HCT116 (cell line): Measurements from ENCODE around the gene PBX3. TPM values are rescaled to one million over a fixed set of nuclear protein-coding genes. Genes with fewer than 3 reads are reported as not detected.

Source experiments
- ATAC-seq: fragments of 200-7000 bp; cut with Tn5 transposase; 2 replicates; pipeline ENCODE4 v1.9.1; 2020; ENCODE audit warnings: mild to moderate bottlenecking, moderate library complexity
- BruUV-seq: library from RNA; stranded (reverse); fragments of 400-500 nt; replicated peaks from 2 replicates; lab custom pipeline; 2021; lab: Mats Ljungman, UMichigan
- CTCF ChIA-PET: fragments of 300-600 bp; sonication (Branson Sonifier 250); formaldehyde crosslinking; loops from one replicate; lab custom pipeline; 2021; ENCODE audit warnings: antibody characterized with exemption; lab: Charles Lee
- POLR2A ChIA-PET: fragments of 300-600, 350-600 bp; sonication (Branson Sonifier 250); formaldehyde crosslinking; loops from one replicate; lab custom pipeline; 2021; ENCODE audit warnings: antibody characterized with exemption; lab: Charles Lee
- RAD21 ChIA-PET, 2 experiments: fragments of 300-600 bp; sonication (Branson Sonifier 250); formaldehyde crosslinking; loops; one replicate each; lab custom pipeline; 2023; ENCODE audit warnings: low total read pairs in 2 of 2; ENCODE audit not compliant: uncharacterized antibody in 2 of 2, unreplicated experiment in 2 of 2, low non-redundant PET in 1 of 2; lab: Charles Lee
- DNase-seq: peaks from one replicate; pipeline ENCODE4 v3.0.0-alpha.2; 2010; ENCODE audit warnings: low read depth, low spot score
- H2AFZ ChIP-seq: fragments of 200-600 bp; shearing (Covaris generic), sonication (generic); 2 replicates; pipeline ENCODE4 v1.6.1; 2017; ENCODE audit warnings: low read depth, mixed run types, mixed read lengths, antibody characterized with exemption, low read length; ENCODE audit not compliant: poor library complexity, severe bottlenecking
- H3K27ac ChIP-seq: 2 replicates; pipeline ENCODE4 v1.5.1; 2012; ENCODE audit warnings: low read depth, low read length
- H3K27me3 ChIP-seq: fragments of 200-600 bp; sonication (generic); 2 replicates; pipeline ENCODE4 v1.6.1; 2016; ENCODE audit warnings: mixed run types, low read length, mixed read lengths; ENCODE audit not compliant: insufficient read depth
- H3K36me3 ChIP-seq, 2 experiments: fragments of 200-500 bp in 1 of 2; fragments of 200-600 bp in 1 of 2; sonication (Bioruptor generic) in 1 of 2; sonication (generic) in 1 of 2; 2 replicates each; pipeline versions ENCODE4 v1.5.1 to v1.6.1; 2014 to 2016; ENCODE audit warnings: low read length in 2 of 2, inconsistent platforms in 1 of 2, mixed read lengths in 1 of 2, mixed run types in 1 of 2; ENCODE audit not compliant: insufficient read depth in 2 of 2, control insufficient read depth in 1 of 2
- H3K4me1 ChIP-seq, 2 experiments: fragments of 200-600 bp in 1 of 2; sonication (generic) in 1 of 2; 2 replicates each; pipeline versions ENCODE4 v1.5.1 to v1.6.1; 2012 to 2017; ENCODE audit warnings: low read length in 2 of 2, inconsistent platforms in 1 of 2, mild to moderate bottlenecking in 1 of 2, mixed read lengths in 1 of 2, mixed run types in 1 of 2, moderate library complexity in 1 of 2; ENCODE audit not compliant: insufficient read depth in 2 of 2, control insufficient read depth in 1 of 2
- H3K4me2 ChIP-seq: fragments of 200-600 bp; sonication (generic); 2 replicates; pipeline ENCODE4 v1.6.1; 2017; ENCODE audit warnings: mixed run types, low read length, mixed read lengths
- H3K4me3 ChIP-seq, 2 experiments: fragments of 200-600 bp in 1 of 2; sonication (generic) in 1 of 2; replicated peaks in 1 of 2; 2 replicates each; pipeline ENCODE4 v1.5.1; 2011 to 2016; ENCODE audit warnings: low read length in 2 of 2, control low read depth in 1 of 2, low read depth in 1 of 2, mild to moderate bottlenecking in 1 of 2, mixed read lengths in 1 of 2, mixed run types in 1 of 2
- H3K79me2 ChIP-seq: fragments of 200-600 bp; sonication (generic); 2 replicates; pipeline ENCODE4 v1.6.1; 2017; ENCODE audit warnings: mild to moderate bottlenecking, mixed run types, low read length, moderate library complexity, mixed read lengths; ENCODE audit not compliant: insufficient read depth
- H3K9ac ChIP-seq: fragments of 200-600 bp; sonication (generic); 2 replicates; pipeline ENCODE4 v1.6.1; 2016; ENCODE audit warnings: low read length, mixed read lengths
- H3K9me2 ChIP-seq: fragments of 200-600 bp; sonication (generic), shearing (Covaris generic); 2 replicates; pipeline ENCODE4 v1.6.1; 2017; ENCODE audit warnings: mixed run types, mild to moderate bottlenecking, moderate library complexity; ENCODE audit not compliant: insufficient read depth
- H3K9me3 ChIP-seq, 2 experiments: fragments of 200-500 bp in 1 of 2; fragments of 200-600 bp in 1 of 2; sonication (Bioruptor generic) in 1 of 2; sonication (generic) in 1 of 2; 2 replicates each; pipeline ENCODE4 v1.6.1; 2014 to 2017; ENCODE audit warnings: low read length in 2 of 2, mixed read lengths in 2 of 2, inconsistent platforms in 1 of 2, low read depth in 1 of 2, mild to moderate bottlenecking in 1 of 2, mixed run types in 1 of 2, moderate library complexity in 1 of 2; ENCODE audit not compliant: control insufficient read depth in 1 of 2, insufficient read depth in 1 of 2
- H4K20me1 ChIP-seq: fragments of 200-600 bp; sonication (generic), shearing (Covaris generic); 2 replicates; pipeline ENCODE4 v1.6.1; 2017; ENCODE audit warnings: mixed run types, mild to moderate bottlenecking, moderate library complexity; ENCODE audit not compliant: insufficient read depth
- CBX3 ChIP-seq: IDR thresholded peaks from 2 replicates; pipeline ENCODE4 v1.6.1; 2012; ENCODE audit warnings: low read depth
- CTCF ChIP-seq, 3 experiments: fragments of 200-600 bp in 1 of 3; sonication (generic) in 1 of 3; IDR thresholded peaks in 2 of 3; conservative IDR thresholded peaks in 1 of 3; 2 replicates each; pipeline ENCODE4 v1.5.1; 2012 to 2017; ENCODE audit warnings: low read depth in 2 of 3, low read length in 2 of 3, antibody characterized with exemption in 1 of 3, borderline replicate concordance in 1 of 3, control low read depth in 1 of 3, mild to moderate bottlenecking in 1 of 3, mixed read lengths in 1 of 3, mixed run types in 1 of 3, moderate library complexity in 1 of 3; ENCODE audit not compliant: insufficient read depth in 1 of 3
- EGR1 ChIP-seq: IDR thresholded peaks from 2 replicates; pipeline ENCODE4 v1.6.1; 2012; ENCODE audit warnings: low read depth
- EZH2 ChIP-seq: fragments of 200-600 bp; sonication (generic); IDR thresholded peaks from 2 replicates; pipeline ENCODE4 v1.6.1; 2017; ENCODE audit warnings: antibody characterized with exemption, mixed run types
- EZH2phosphoT487 ChIP-seq: fragments of 200-600 bp; IDR thresholded peaks from 2 replicates; pipeline ENCODE4 v1.6.1; 2018; ENCODE audit warnings: antibody characterized with exemption, borderline replicate concordance
- FOSL1 ChIP-seq: IDR thresholded peaks from 2 replicates; pipeline ENCODE4 v1.6.1; 2012; ENCODE audit warnings: low read depth
- RAD21 ChIP-seq: IDR thresholded peaks from 2 replicates; pipeline ENCODE4 v1.6.1; 2012; ENCODE audit warnings: low read depth, mild to moderate bottlenecking
- SIN3A ChIP-seq: IDR thresholded peaks from 2 replicates; pipeline ENCODE4 v1.6.1; 2012; ENCODE audit warnings: low read depth
- SP1 ChIP-seq: IDR thresholded peaks from 2 replicates; pipeline ENCODE4 v1.6.1; 2012; ENCODE audit warnings: low read depth
- SRF ChIP-seq: IDR thresholded peaks from 2 replicates; pipeline ENCODE4 v1.6.1; 2012; ENCODE audit warnings: low read depth
- TCF7L2 ChIP-seq: IDR thresholded peaks from 2 replicates; pipeline ENCODE4 v1.7.0; 2011; ENCODE audit warnings: borderline replicate concordance, inconsistent platforms; ENCODE audit not compliant: insufficient read depth, insufficient read length; ENCODE audit errors: extremely low read depth
- YY1 ChIP-seq: IDR thresholded peaks from 2 replicates; pipeline ENCODE4 v1.6.1; 2011; ENCODE audit warnings: low read length, low read depth, moderate library complexity, mild to moderate bottlenecking; ENCODE audit not compliant: insufficient replicate concordance; ENCODE audit errors: extremely low read depth
- ZFX ChIP-seq: fragments of 450-650 bp; IDR thresholded peaks from 2 replicates; pipeline ENCODE4 v1.6.1; 2017
- intact Hi-C: fragments of 100-400 bp; cut with micrococcal nuclease; formaldehyde crosslinking; loops from 2 replicates; pipeline ENCODE4 v1.10.0; 2022
- total RNA-seq: library from RNA; stranded (reverse); gene quantifications from one replicate; pipeline ENCODE4 v1.2.1, GENCODE V29; 2021; ENCODE audit not compliant: unreplicated experiment

PBX3 gene
- total RNA-seq, 1 experiment from 2014 or later = 13.5 TPM

GRCh38 chr9:125996791-125997190 is 249.6 kb downstream of the PBX3 start:
- TF ChIP-seq EZH2phosphoT487 (no peak), SP1 (no peak), SIN3A (no peak), YY1 (no peak), CTCF (IDR thresholded peaks at IDR 0.05 in 2 of 3, conservative IDR thresholded peaks at IDR 0.05 in 1 of 3; ENCODE audit: borderline replicate concordance in 1 of 3, insufficient read depth in 1 of 3, low read depth in 2 of 3, low read length in 2 of 3) (no peak), CBX3 (no peak), ZFX (no peak), EGR1 (no peak), EZH2 (no peak), TCF7L2 (no peak), RAD21 (no peak), SRF (no peak), FOSL1 (no peak)
- Histone ChIP-seq H4K20me1 (no peaks in the 10 kb centered on the region), H3K27ac (no peak overlapping the region), H3K4me3 (no peak overlapping the region), H3K27me3 (no peaks in the 10 kb centered on the region), H3K36me3 (no peaks in the 10 kb centered on the region), H3K9me3 (no peaks in the 10 kb centered on the region), H2AFZ (no peak overlapping the region), H3K4me2 (no peak overlapping the region), H3K79me2 (no peaks in the 10 kb centered on the region), H3K9ac (no peak overlapping the region), H3K4me1 (no peaks in the 10 kb centered on the region), H3K9me2 (no peaks in the 10 kb centered on the region)
- ChIA-PET CTCF (no interaction called here), POLR2A (no interaction called here), RAD21 (no interaction called here)
- no peak for ATAC-seq
- BruUV-seq = no TSS peak
- intact Hi-C loops = no loop called here
- DNase-seq = no peak
